ENCODE data around the gene IFI27L1.

Gene IFI27L1

DNA sequence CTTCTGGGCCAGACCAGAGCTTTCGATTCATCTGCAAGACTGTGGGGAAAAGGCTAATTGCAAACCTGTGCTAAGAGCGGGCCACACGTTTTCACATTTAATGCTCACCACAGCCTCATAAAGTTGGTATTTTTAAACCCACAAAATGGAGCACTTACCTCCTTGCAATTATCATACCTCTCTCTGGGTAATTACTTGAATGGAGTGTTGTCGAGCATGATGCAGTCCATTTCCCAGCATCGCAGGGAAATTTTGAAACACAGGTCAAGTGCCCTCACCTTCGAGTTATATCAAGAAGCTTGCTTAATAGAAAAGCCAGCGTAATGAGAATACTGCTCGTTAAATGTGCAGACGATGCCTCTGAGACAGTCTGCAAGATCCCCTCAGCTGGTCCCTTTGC is 57.1 kb downstream of the IFI27L1 start:
- no peak for DNase-seq

DNA sequence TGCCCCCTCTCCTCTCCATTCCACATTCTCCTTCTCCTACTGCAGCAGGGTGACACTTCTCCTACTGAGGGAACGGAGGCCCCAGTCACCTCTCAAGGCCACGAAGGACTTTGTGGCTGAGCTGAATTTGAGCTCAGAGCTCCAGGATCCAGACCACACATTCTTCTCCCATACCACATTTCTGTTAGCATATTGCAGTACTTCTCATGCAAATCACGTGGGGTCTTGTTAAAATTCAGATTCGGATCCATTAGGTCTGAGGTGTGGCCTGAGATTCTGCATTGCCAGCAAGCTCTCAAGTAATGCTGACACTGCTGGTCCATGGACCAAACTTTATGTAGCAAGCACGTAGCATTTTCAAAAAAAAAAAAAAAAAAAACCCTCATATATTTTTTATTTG is 57.9 kb downstream of the IFI27L1 start:
- DNase-seq = no peak

DNA sequence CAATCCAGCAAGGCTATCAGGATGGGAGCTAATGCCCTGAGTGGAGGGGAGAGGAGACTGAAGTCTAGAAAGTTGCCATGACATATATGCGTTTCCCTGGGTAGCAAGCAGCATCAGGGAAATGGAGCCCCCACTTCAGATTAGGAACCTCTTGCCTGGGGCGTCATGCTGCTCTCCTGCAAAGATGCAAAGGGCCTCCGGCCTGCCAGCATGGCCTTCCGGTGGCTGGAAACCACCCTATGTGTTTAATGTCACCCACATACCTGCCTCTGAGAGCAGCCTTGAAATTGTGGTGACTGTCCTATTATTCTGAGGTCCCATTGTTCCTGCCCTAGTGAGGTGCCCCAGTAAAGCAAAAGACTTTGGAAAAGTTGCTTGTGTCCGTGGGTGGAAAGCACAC is 58.3 kb downstream of the IFI27L1 start:
- no peak for DNase-seq

DNA sequence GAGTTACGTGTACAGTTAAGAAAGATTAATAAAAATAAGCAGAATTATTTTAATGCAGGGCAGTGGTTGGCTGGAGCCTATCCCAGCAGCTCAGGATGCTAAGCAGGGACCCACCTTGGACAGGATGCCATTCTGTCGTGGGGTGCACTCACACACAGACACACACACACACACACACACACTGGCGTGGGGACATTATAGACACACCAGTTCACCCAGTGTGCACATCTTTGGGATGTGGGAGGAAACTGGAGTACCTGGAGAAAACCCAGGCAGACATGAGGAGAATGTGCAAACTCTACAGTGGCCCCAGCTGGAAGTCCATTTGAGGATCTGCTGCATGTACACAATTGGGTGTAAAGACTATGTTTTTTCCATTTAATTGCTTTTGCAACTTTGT is 61.1 kb downstream of the IFI27L1 start:
- DNase-seq = no peak

DNA sequence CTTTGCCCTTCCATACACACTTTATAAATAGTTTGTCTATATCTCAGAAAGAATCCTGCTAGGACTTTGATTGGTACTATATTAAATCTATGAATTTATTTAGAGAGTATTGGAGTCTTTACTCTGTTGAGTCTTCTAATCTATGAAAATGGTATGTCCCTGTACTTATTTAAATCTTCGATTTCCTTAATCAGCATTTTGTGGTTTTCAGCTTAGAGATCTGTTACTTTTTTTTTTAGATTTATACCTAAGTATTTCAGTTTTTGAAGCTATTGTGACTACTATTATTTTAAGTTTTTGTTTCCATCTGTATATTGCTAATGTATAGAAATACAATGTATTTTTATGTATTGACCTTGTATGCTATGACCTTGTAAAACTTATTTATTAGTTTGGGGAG is 61.7 kb downstream of the IFI27L1 start:
- DNase-seq = no peak

DNA sequence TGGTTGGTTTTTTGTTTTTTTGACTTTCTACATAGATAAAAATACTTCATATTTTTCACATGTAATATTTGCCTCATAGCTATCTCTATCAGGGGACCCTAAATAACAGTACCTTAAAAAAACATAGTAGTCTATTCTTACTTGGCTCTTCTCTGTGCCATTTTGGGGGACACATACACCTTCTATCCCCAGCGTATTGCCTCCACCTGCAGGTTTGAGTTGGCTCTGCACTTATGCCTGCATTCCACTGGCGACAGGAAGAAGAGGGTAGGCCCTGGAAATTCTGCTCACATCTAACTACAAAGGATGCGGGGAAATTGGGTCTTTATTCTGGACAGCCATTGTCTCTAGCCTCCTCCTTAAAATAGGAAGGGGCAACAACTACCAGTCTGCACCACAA is 62.1 kb downstream of the IFI27L1 start:
- no peak for DNase-seq

DNA sequence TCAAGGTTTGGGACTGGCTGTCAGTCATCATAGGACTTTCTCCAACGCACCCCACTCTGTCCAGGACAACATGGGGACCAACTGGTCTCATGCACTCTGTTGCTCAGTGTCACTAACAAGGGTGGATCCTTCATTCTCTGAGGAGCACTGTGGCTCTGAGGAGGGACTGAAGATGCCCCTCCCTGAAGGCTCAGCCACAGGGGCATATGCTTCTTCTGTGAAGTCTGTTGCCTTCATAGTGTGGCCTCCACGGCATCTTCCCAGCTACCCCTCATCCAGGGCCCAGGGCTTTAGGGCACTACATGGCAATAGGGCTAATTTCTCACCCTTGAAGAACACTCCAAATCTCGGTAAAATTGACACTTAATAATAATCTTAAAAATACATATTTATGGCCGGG is 62.6 kb downstream of the IFI27L1 start:
- no peak for DNase-seq

DNA sequence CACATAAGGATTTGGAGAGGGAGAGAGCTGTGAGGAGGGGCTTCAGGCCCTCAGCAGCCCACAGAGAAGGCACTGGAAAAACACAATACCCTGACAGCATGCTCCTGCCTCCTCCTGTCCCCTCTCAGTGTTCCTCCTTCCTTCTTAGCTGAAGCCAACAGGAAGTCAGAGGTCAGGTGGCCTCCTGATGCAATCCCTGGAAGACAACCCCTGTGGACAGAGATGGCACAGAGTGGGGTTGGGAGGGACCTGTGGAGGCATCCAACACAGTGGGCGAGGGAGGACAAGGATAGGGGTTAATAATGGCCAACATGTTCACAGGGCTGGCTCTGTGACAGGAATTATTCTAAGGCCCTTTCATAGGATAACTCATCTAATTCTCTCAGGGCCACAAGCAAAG is 63.7 kb downstream of the IFI27L1 start:
- no peak for DNase-seq

DNA sequence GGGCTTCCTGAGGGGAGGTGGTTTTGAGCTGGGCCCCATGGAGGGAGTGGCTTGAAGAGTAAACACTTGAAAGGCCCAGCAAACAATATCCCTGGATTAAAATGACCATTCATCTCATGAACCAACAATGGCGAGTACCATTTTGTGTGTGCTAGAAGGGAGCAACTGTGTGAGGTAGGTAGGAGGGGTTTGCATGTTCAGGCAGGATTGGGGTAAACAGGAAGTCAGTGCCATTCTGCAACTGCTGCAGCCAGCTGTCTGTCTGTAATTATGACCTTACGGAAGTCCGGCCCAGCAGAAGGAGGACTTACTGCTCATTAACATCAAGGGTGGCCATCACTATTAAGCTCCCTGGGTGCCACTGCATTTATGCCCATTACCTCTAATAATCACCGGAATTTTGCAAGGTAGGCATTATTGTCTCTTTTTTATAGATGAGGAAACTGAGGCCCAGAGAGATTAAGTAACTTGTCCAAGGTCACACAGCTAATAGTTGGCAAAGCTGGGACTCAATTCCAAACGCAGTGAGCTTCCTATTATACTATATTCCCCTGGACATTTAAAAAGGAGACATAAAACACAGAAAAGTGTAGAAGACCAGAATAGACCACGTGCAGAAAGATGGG is 64.9 kb downstream of the IFI27L1 start:
- no peak for DNase-seq

Measured in NCI-H526 treated with DMSO at 0.1 percent for 48 hours (cell line).